GM18502 (cell line): ENCODE results near the gene TNS3.

ENCODE experiments used
- ATAC-seq: cut with Tn5 transposase; IDR thresholded peaks from one replicate; pipeline ENCODE4 v1.9.1; 2021; ENCODE audit warnings: mild to moderate bottlenecking; ENCODE audit not compliant: unreplicated experiment, poor library complexity

The TNS3 gene

GRCh38 chr7:47254081-47254977, 327.6 kb downstream of the TNS3 start:
- peak; percentile 91 for ATAC-seq

- peak; percentile 33 for ATAC-seq
Measured at GRCh38 chr7:47253650-47254080, 328.2 kb downstream of the TNS3 start.

DNA sequence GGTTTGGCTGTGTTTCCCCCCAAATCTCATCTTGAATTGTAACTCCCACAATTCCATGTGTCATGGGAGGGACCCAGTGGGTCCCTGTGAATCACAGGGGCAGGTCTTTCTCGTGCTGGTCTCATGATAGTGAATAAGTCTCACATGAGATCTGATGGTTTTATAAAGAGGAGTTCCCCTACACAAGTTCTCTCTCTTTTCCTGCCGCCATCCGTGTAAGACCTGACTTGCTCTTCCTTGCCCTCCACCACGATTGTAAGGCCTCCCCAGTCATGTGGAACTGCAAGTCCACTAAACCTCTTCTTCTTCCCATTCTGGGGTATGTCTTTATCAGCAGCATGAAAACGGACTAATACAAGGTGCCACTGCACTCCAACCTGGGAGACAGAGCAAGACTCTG, 329.2 kb downstream of the TNS3 start:
- ATAC-seq = no peak

DNA sequence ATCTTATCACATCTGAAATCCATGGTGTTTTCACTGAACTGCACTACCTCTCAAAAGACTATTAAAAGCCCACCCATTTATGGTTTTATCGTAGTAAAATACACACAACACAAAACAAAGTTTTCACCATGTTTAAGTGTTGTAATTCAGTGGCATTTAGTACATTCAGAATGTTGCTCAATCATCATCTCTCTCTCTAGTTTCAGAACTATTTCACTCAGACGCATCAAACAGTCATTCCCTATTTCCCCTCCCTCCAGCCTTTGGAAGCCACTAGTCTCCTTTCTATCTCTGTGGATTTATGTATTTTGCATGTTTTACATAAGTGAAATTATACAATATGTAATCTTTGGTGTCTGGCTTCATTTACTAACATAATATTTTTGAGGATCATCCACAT, 332.6 kb downstream of the TNS3 start:
- no peak for ATAC-seq

GRCh38 chr7:47248797-47249196, 333.1 kb downstream of the TNS3 start:
- no peak for ATAC-seq

- no peak for ATAC-seq
Measured at GRCh38 chr7:47247132-47247531, 334.8 kb downstream of the TNS3 start.

DNA sequence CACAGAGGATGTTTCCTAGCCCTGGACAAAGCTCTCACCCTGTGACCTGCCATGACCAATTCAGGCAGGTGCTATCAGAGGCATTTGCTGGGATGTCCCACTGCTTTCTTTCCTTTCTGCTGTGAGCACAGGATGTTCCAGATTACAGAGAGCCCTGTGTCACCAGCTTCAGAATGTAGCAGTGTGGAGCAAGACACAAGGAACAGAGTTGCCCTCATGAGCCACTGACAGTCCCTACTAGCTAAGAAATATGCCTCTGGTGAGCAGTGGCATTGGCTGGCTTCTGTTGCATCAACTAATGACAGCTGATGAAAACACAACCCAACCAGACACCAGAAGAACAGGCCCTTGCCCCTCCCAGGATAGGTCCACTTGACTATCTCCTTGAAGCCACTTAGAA, 337.2 kb downstream of the TNS3 start:
- ATAC-seq = no peak

GRCh38 chr7:47241112-47242065, 340.5 kb downstream of the TNS3 start:
- ATAC-seq = no peak

DNA sequence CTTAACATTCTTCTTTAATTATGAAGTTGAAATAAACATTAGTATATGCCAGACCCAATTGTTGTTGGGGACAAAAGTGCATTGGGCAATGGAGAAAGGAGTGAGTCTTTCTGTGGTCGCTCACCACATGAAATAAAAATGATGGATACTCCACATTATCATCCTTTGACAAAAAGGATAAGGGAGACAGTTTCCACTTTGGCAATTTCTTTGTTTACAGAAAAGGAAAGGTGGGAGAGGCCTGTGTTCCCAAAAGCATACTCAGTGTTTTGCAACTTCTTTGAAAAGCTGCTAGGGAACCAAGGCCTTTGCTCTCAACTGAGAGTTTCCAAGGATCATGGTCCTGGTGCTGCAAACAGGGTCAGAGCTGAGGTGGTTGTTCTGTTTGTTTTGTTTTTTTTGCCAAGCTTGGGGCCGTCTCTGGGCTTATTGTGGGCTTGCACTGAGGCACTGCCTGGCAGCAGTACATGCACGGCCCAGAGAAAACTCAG, 341.9 kb downstream of the TNS3 start:
- ATAC-seq = no peak

GRCh38 chr7:47239034-47239433, 342.9 kb downstream of the TNS3 start:
- no peak for ATAC-seq

DNA sequence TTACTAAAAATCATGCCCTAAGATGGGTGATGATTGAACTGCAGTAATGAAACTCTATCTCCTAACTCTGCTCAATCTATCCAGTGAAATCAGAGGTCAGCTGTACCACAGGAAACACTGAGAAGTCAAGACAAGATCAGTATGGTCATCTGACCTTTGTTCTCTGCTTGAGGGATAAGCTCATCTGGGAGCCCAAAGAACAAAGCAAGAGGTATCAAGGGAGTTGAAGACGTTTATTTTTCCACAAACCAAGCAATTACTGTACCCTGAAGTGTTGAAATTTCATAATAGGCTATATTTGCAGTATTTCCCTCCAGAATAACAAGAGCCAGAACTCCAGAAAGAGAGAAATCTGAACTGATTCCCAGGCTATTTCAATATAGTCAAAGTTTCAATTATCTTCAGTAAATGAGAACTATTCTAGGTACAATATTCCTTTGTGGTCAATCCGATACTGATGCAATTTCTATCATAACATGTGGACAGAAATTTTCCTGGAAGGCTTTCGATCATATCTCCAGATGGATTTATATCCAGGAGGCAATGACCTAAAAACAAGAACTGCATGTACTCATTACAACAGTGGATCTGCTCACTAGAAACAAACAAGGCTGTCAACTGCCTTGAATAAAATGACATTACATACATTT, 345.3 kb downstream of the TNS3 start:
- ATAC-seq = no peak

DNA sequence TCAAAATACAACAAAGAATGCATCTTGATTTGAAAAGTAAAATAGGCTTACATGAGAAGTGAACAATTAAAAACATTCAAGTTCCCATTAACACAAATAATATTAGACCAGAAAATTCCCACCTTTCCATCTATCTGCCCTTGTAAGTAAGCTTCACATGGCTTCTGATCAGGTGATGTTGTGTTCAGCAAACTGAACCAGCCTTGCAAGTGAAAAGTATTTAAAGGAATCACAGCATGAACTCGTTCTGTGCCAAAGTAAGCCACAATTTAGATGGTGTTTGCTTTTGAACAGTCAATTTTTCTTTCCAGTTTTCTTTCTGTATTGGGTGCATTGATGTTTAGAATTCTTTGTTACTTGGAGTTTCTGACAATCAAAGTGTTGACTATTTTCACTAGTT, 347.9 kb downstream of the TNS3 start:
- ATAC-seq = no peak

DNA sequence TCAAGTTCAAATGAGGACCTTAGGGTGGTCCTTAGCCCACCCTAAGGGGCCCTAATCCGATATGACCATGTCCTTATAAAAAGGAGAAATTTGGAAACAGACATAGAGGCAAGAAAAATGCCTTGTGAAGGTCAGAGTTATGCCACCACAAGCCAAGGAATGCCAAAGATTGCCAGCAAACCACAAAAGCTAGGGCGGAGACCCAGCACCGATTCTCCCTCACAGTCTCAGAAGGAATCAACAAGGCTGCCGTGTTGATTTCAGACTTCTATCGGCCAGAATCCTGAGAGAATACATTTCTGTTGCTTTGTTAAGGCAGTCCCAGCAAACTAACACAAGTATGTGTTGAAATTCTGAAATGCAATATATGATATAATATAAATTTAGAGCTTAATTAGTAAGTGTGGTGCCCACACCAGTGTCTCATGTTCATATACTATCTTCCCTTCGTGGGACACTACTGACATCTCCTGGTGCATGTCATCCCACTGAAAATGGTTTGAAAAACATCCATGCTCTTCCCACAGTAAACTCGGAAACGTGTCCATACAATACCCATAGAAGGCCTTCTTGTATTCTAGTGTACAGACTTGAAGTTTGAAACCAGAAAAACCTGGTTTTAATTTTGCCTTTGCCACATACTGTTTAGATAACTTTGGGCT, 349.0 kb downstream of the TNS3 start:
- no peak for ATAC-seq

GRCh38 chr7:47231627-47232026, 350.3 kb downstream of the TNS3 start:
- ATAC-seq = no peak

DNA sequence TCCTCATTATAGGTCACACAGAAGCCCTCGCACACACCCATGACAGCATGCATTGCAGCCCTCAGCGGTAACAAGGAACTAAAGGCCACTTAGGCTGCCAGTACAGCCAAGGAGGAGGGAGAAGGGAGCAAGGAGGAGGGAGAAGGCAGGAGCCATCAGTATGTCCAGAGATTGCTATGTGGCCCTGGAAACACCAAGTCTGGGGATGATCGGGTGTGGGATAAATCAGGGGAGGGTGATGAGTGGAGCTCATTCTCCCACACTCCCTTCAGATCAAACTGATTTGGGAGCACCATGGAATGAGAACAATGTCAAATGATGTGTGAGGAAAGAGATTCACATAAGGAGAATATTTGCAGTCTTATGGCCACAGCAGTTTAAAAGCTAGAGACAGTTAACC, 350.9 kb downstream of the TNS3 start:
- ATAC-seq = no peak

DNA sequence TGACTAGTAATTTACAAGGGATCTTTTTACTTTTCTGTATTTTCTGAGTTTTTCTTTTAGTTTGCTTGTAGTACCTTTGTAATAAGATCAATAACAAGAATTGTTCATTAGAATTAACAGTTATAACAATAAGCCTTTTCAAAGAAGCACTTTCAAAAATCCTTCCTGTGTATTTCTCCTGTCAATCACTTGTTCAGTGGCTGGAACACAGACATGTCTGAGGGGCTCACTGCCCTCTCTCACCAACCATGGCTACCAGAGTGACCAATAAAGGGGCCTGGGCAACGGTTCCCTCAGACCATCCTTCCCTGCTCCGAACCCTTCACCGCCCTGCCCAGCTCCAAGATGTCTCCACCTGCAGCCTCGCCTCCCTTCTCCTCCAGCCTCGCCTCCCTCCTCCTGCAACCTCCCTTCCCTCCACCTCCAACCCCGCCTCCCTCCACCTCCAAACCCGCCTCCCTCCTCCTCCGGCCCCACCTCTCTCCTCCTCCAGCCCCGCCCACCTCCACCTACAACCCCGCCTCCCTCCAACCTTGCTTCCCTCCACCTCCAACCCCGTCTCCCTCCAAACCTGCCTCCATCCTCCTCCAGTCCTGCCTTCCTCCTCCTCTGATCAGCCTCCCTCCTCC, 353.4 kb downstream of the TNS3 start:
- ATAC-seq = no peak

GRCh38 chr7:47227762-47228177, 354.1 kb downstream of the TNS3 start:
- ATAC-seq = peak; percentile 78

- no peak for ATAC-seq
Measured at GRCh38 chr7:47226696-47227095, 355.2 kb downstream of the TNS3 start.

- ATAC-seq = peak; percentile 70
Measured at GRCh38 chr7:47225387-47226131, 356.4 kb downstream of the TNS3 start.
